Activated CD8-positive, alpha-beta T cell treated with anti-CD3 and anti-CD28 coated beads for 36 hours (primary cell): Measurements from ENCODE around the gene PGM2L1. TPM values are rescaled to one million over a fixed set of nuclear protein-coding genes. Genes with fewer than 3 reads are reported as not detected.

Experiments used
- ATAC-seq: fragments of 200-7000 bp; cut with Tn5 transposase; one replicate; pipeline ENCODE4 v1.10.0; 2021; ENCODE audit warnings: mild to moderate bottlenecking, moderate library complexity
- CTCF ChIA-PET: fragments of 350-600 bp; sonication (Branson Sonifier 250); formaldehyde crosslinking; loops from one replicate; lab custom pipeline; 2021; ENCODE audit warnings: antibody characterized with exemption; lab: Charles Lee
- POLR2A ChIA-PET: fragments of 350-600 bp; sonication (Branson Sonifier 250); formaldehyde crosslinking; loops from one replicate; lab custom pipeline; 2021; ENCODE audit warnings: antibody characterized with exemption; lab: Charles Lee
- DNase-seq: peaks from one replicate; pipeline ENCODE4 v3.0.0-alpha.2; 2020
- H3K27ac Mint-ChIP-seq: one replicate; pipeline ENCODE4 v1.8.0; 2021; ENCODE audit warnings: mild to moderate bottlenecking, mixed read lengths
- H3K27me3 Mint-ChIP-seq: one replicate; pipeline ENCODE4 v1.8.0; 2021; ENCODE audit warnings: mixed read lengths
- H3K36me3 Mint-ChIP-seq: one replicate; pipeline ENCODE4 v1.8.0; 2021; ENCODE audit warnings: low read depth, mixed read lengths
- H3K4me1 Mint-ChIP-seq: one replicate; pipeline ENCODE4 v1.8.0; 2021; ENCODE audit warnings: low read depth, mixed read lengths
- H3K4me3 Mint-ChIP-seq: one replicate; pipeline ENCODE4 v1.8.0; 2021; ENCODE audit warnings: mild to moderate bottlenecking, moderate library complexity, mixed read lengths
- H3K9me3 Mint-ChIP-seq: one replicate; pipeline ENCODE4 v1.8.0; 2021; ENCODE audit warnings: mixed read lengths
- intact Hi-C: fragments of 100-400 bp; cut with micrococcal nuclease; formaldehyde crosslinking; loops from one replicate; pipeline ENCODE4 v1.10.0; 2022
- total RNA-seq, 2 experiments: library from RNA; stranded (reverse); gene quantifications; one replicate each; pipeline ENCODE4 v1.2.3, GENCODE V29; 2021
- TF ChIP-seq, protein P1 (sequence below): fragments of 200-600 bp; IDR thresholded peaks from one replicate; pipeline ENCODE4 v1.8.0; 2022; ENCODE audit warnings: antibody characterized with exemption, mild to moderate bottlenecking

PGM2L1 gene
- total RNA-seq: 1 to 10 TPM; 5.8 to 5.9 TPM

DNA sequence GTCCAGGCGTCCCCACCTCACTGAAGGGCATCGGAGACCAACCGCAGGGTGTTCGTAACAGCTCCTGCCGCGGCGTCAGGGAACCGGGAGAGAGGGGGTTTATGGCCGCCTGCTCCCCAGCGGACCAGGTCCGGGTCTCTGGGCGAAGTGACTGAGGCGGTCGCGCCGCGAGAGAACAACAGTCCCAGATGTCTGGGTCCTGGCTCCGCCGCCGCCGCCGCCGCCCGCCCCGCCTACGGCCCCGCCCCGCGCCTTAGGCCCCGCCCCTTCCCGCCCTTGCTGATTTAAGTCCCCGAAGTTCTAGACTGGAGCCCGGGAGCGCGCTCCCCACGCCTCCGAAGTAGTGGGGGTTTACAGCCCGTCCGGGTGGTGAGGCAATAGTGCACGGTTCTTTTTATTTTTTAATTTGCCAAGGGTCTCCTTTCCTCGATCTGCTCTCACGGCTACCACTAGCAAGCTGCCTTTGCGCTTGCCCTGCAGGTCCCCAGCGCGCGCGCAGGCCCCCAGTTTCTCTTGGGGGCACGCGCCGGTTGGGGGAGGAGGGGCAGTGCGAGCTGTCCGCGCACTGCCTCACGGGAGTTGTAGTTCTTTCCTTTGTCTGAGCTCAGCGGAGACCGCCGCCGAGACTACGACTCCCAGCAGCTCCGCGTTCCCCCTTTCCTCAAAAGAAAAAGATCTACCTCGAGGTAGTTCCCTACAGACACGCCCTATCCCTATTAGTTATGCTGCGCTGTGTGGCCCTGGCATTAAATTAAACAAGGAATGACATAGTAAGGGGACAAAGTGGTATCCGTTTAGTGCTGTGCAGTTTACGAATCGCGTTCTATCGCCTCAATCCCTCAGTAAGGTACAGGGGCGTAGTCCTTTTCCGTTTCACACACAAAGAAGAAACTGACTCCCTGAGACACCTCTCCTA, at the start of gene PGM2L1:
Gene PGM2L1 (minus strand): TSS at position 190 of the 916 bp plus-strand sequence. CDS start 272 bp downstream, outside the sequence.
- TF ChIP-seq, protein P1, sequence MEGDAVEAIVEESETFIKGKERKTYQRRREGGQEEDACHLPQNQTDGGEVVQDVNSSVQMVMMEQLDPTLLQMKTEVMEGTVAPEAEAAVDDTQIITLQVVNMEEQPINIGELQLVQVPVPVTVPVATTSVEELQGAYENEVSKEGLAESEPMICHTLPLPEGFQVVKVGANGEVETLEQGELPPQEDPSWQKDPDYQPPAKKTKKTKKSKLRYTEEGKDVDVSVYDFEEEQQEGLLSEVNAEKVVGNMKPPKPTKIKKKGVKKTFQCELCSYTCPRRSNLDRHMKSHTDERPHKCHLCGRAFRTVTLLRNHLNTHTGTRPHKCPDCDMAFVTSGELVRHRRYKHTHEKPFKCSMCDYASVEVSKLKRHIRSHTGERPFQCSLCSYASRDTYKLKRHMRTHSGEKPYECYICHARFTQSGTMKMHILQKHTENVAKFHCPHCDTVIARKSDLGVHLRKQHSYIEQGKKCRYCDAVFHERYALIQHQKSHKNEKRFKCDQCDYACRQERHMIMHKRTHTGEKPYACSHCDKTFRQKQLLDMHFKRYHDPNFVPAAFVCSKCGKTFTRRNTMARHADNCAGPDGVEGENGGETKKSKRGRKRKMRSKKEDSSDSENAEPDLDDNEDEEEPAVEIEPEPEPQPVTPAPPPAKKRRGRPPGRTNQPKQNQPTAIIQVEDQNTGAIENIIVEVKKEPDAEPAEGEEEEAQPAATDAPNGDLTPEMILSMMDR: no peak
- intact Hi-C loops: no loop called here
- H3K4me1 Mint-ChIP-seq: peaks cover 28% of the 10 kb centered on the region
- H3K27ac Mint-ChIP-seq: peak within 1 kb of the TSS; percentile 99
- H3K4me3 Mint-ChIP-seq: peak within 1 kb of the TSS; percentile 92
- POLR2A ChIA-PET: interaction anchor here (0.7 to 2.6 kb wide), 8 partner anchors 9 to 194 kb away, joined by 3 to 14 read pairs (median 4); partner anchors contain the start of genes LIPT2 and POLD3
- H3K36me3 Mint-ChIP-seq: no peaks in the 10 kb centered on the region
- H3K9me3 Mint-ChIP-seq: no peaks in the 10 kb centered on the region
- CTCF ChIA-PET: interaction anchor here (0.9 to 2.4 kb wide), 7 partner anchors 9 to 143 kb away, joined by 3 to 10 read pairs (median 5); no protein-coding TSS in a partner anchor
- peak; percentile 97 for DNase-seq
- ATAC-seq: peak; percentile 91
- H3K27me3 Mint-ChIP-seq: no peaks in the 10 kb centered on the region

GRCh38 chr11:74447720-74448119, 49.5 kb upstream of the PGM2L1 start:
- Mint-ChIP-seq H3K36me3 (no peaks in the 10 kb centered on the region), H3K27ac (no peak overlapping the region), H3K27me3 (no peaks in the 10 kb centered on the region), H3K9me3 (no peaks in the 10 kb centered on the region), H3K4me3 (no peak overlapping the region), H3K4me1 (peaks cover 3% of the 10 kb centered on the region)
- ChIA-PET CTCF (interaction anchor here (0.9 to 11.7 kb wide), 9 partner anchors 10 to 193 kb away, joined by 3 to 190 read pairs (median 4); partner anchors contain the start of genes LIPT2 and P4HA3), POLR2A (no interaction called here)
- ATAC-seq (no peak), DNase-seq (no peak)
- intact Hi-C loops: loop anchor here (5.0 kb wide), 1 partner anchor 190 kb away; no protein-coding TSS in a partner anchor
- TF ChIP-seq, protein P1: no peak

DNA sequence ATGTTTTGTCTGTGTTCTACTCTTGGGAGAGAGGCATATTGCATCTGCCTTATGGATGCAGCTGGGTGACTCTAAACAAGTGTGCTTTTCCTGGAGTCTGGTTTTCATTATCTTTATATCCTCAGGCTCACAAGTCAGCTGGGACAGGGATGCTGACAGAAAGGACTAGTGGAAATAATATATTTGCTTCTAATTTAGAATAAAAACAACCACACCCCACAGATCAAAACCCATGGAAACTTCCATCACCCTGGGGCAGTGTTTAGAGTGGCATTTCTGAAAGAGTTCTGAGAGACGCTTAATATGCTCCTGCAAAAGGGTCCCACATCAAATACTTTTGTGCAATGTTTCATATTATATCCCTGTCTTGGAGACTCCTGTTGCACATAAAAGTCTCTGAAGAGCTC, 48.3 kb upstream of the PGM2L1 start:
- TF ChIP-seq, protein P1: no peak
- Mint-ChIP-seq H3K4me1 (peaks cover 3% of the 10 kb centered on the region), H3K27ac (no peak overlapping the region), H3K9me3 (no peaks in the 10 kb centered on the region), H3K4me3 (no peak overlapping the region), H3K36me3 (no peaks in the 10 kb centered on the region), H3K27me3 (no peaks in the 10 kb centered on the region)
- ChIA-PET CTCF (interaction anchor here (0.6 to 11.7 kb wide), 5 partner anchors 28 to 176 kb away, joined by 3 to 190 read pairs (median 3); no protein-coding TSS in a partner anchor), POLR2A (interaction anchor here (0.9 kb wide), 1 partner anchor 19 kb away, joined by 3 read pairs; no protein-coding TSS in a partner anchor)
- intact Hi-C loops: loop anchor here (5.0 kb wide), 1 partner anchor 189 kb away; no protein-coding TSS in a partner anchor
- no peak for DNase-seq
- no peak for ATAC-seq

DNA sequence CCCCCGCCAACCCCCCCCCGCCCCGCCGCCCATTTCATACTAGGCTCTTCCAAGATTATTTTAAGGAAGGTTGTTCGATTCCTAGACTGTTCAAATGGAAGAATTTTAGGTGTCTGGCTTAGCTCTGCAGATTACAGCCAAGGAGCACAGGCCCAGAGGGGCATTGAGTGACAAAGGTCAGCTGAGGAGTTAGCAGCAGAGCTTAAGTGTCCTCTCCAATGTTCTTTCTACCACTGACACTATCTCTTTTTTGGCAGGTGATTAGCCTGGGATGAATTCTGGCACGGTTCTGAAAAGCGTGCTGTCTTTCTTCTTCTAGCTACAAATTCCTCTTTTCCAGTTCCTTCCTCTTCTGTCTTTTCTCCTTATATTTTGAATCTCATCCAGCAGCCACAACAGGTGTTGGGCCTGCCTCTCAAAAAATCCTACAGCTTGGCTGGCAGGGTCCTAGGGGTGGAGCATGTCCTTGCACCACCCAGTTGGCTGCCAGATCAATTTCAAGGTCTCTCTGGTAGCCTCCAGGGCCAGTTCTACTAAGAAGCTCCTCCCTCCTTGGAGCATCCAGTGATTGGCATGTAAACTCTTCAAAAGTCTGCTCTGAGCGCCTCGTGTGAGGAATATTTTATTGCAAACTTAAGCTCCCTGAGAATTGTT, 46.1 kb upstream of the PGM2L1 start:
- Mint-ChIP-seq H3K27me3 (no peaks in the 10 kb centered on the region), H3K27ac (no peak overlapping the region), H3K4me1 (no peaks in the 10 kb centered on the region), H3K9me3 (no peaks in the 10 kb centered on the region), H3K36me3 (no peaks in the 10 kb centered on the region), H3K4me3 (no peak overlapping the region)
- ChIA-PET CTCF (interaction anchor here (1.3 to 11.7 kb wide), 4 partner anchors 9 to 123 kb away, joined by 3 to 190 read pairs (median 6); no protein-coding TSS in a partner anchor), POLR2A (interaction anchor here (0.7 kb wide), 1 partner anchor 9 kb away, joined by 3 read pairs; no protein-coding TSS in a partner anchor)
- ATAC-seq: no peak
- TF ChIP-seq, protein P1: no peak
- intact Hi-C loops: no loop called here
- no peak for DNase-seq
